HPDE6-E6E7 (cell line): Measurements from ENCODE around the gene LIPT1.
"Not testable (repeated sequence)": the region's sequence is repeated elsewhere in the genome, so short reads cannot be mapped to it uniquely, and the experiment has no call there.

ENCODE experiments used
- DNase-seq: peaks from one replicate; pipeline ENCODE4 v3.0.0; 2011; ENCODE audit warnings: missing footprints; ENCODE audit errors: extremely low spot score

LIPT1 gene

DNA sequence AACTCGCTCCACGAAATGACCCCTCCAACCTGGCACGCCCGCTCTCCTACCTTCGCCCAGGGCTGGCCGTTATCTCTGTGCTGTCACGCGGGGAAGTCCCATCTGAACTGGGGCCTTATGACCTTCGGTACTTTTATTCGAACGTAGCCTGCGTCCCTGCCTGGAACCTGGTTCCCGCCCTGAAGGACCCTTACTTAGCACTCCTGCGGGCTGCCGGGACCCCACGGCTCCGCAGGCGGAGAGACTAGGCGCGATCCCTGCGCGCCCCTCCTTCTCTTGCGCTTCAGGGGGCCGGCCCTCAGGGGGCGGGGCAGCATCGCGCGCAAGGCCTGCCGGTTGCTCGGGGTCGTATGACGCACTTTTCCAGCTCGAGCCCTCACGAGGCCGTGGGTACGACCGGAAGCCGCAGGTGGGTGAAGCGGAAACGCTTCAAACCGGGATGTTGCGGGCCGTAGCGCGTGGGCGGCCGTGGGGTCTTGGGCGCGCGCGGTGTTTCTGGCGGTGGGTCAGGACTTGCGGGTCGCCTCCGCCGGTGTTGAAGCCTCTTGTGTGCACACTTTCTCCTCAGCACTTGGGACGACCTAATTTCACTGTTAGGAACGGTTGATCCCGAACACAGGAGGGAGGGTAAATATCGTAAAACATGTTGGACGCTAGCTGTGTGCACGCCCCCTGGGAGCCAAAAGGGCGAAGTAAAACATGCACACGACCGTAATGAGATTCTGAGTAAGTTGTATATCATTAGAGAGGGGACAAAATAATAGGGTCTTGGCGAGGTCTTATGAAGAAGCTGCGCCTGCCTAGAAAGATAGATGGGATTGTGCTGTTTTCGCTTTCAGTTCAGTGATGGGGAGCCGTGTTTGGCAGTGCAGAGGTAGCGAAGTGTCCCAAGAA is at the start of gene LIPT1, which contains the start of gene TSGA10:
LIPT1 (plus strand) TSS at position 325 of the 894 bp plus-strand sequence. CDS start 6,991 bp downstream, outside the sequence.
TSGA10 (minus strand) TSS at position 300 of the 894 bp plus-strand sequence. CDS start 45,503 bp downstream, outside the sequence.
- DNase-seq, result peak; percentile 91

DNA sequence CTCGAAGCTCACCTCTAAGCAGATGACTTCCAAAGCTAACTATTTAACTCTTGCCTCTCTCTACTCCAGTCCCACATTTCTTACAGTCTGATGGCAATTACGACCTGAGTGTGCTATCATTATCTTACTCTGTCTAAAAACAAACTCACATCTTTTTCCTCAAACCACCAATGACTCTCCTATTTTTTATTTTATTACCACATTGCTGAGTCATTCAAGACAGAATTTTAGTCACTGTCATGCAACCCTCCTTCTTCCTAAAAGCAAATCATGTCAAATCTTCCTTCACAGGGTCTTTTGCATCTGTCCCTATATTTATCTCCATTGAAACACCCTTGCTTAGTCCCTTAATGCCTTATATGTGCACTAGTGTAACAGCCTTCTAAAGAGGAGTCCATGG is 47.9 kb upstream of the LIPT1 start:
- DNase-seq, result no peak

GRCh38 chr2:99111236-99111635 is 43.5 kb upstream of the LIPT1 start:
- no peak for DNase-seq

DNA sequence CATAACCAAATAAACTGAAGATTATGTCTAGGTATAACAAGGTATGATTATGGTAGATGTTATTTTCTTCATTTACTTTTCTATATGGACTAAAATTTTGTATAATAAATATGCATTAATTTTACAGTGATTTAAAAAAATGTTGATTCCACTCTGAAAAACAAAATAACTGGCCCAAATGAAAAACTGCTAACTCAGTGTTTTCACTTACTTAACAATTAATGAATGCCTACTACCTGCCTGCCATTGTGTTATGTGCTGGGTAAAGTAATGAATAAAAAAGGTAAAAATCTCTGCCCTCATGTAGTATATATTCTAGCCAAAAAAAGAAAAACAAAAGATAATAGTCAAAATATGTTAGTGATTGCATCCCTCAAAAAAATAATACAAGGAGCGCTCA is 42.8 kb upstream of the LIPT1 start:
- no peak for DNase-seq

DNA sequence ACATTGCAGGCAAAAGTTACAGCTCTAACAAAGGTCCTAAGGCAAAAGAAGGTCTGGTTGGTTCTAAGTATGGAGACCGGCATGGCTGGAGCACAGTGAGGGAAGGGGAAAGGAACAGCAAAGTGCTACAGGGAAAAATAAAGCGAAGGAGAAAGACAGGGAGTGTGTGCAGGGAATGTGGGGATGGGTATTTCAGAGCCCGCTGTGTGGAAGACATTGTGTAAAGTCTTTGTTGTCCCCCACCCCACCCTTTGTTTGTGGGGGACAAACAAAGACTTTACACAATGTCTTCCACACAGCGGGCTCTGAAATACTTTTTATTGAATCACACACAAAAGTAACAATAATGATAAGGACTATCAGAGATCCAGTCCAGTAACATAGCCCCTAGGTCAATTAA is 42.1 kb upstream of the LIPT1 start:
- DNase-seq, result no peak

- DNase-seq, result no peak
Observed at GRCh38 chr2:99127981-99128380, 26.8 kb upstream of the LIPT1 start.

DNA sequence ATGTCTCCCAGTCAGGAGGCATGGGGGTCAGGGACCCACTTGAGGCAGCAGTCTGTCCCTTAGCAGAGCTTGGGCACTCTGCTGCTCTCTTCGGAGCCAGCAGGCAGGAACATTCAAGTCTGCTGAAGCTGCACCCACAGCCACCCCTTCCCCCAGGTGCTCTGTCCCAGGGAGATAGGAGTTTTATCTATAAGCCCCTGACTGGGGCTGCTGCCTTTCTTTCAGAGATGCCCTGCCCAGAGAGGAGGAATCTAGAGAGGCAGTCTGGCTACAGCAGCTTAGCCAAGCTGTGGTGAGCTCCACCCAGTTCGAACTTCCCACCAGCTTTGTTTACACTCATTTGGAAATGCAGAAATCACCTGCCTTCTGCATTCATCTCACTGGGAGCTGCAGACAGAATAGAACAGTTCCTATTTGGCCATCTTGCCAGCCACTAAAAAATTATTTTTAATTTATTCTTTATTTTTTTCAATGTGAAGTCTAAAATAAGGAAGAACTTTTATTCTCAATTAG is 19.7 kb upstream of the LIPT1 start:
- not testable (repeated sequence) for DNase-seq

GRCh38 chr2:99139003-99139402 is 15.8 kb upstream of the LIPT1 start:
- DNase-seq, result no peak

GRCh38 chr2:99140056-99140859 is 14.5 kb upstream of the LIPT1 start:
- DNase-seq, result no peak

DNA sequence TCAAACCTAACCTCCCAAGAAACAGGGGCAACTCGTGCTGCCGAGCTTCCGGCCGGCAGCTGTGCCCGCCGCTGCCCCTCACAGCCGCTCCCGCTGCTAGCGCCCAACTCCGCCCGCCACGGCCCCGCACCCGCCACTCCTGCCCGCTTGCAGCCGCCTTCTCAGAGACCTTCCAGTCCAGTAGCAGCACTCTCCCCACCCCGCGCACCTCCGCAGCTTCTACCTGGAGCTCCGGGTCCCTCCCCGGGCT is 14.0 kb upstream of the LIPT1 start:
- no peak for DNase-seq

DNA sequence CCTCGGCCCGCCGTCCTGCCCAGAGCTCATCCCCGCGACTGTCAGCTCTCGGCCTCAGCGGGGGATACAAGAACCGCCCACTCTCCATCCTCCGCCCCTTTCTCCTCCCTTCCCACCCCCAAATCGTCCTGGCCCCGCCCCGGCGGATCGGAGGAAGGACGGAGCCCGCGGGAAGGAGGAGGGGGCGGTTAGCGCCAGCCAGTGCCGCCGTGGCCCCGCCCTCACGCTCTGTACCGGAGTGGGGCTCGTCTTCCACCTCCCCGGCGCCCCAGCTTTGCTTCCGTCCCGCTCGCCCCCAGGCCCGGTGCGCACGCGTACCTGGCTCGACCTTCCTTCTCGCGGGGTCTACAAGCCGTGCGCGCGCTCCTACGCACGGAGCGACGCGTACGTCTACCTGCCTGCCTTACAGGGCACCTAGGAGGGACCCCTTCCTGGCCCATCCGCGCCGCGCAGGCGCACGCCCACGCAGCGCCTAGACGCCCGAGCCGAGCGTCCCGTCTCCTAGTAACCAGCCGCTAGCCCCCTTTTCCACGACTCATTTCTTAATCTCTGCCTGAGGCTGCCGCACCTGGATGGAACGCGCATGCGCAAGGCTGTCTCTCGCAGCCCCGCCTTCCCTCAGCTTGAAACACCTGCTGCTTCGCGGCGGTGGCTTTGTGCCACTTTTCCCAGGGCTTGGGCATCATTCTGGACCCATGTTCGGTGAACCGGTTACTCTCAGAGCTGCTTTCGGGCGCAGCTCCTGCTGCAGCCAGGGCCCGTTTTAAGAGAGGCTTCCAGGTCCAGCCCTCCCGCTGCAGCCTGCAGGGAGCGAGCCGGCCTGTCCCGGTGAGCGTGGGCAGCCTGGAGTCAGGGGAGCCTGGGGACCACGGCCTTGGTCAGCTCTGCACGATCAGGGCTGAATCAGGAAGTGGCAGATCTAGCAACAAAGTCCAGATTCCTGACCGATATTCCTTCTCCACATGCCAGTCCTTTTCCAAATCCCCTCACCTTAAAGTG is 13.4 kb upstream of the LIPT1 start, which contains the start of gene C2orf15:
C2orf15 (plus strand) TSS at position 598 of the 999 bp plus-strand sequence. CDS start 8,852 bp downstream, outside the sequence.
- peak; percentile 82 for DNase-seq

DNA sequence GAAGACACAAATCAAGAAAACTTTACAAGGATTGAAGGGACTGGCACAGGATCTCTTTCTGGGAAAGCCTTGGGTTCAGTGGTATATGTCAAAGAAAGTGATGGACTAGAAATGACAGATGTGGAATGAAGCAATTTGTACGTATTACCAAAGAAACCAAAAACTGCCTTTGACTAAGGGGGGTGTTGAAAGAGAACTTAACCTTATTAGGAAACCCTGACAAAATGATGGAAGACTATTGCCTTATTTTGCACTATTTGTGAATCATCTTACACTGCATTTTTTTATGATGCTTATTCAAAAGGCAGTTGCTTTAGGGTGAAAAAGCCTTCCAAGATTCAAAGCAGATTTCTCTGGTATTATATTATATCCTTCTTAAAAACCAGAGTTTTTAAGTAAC is 4.1 kb upstream of the LIPT1 start:
- no peak for DNase-seq

DNA sequence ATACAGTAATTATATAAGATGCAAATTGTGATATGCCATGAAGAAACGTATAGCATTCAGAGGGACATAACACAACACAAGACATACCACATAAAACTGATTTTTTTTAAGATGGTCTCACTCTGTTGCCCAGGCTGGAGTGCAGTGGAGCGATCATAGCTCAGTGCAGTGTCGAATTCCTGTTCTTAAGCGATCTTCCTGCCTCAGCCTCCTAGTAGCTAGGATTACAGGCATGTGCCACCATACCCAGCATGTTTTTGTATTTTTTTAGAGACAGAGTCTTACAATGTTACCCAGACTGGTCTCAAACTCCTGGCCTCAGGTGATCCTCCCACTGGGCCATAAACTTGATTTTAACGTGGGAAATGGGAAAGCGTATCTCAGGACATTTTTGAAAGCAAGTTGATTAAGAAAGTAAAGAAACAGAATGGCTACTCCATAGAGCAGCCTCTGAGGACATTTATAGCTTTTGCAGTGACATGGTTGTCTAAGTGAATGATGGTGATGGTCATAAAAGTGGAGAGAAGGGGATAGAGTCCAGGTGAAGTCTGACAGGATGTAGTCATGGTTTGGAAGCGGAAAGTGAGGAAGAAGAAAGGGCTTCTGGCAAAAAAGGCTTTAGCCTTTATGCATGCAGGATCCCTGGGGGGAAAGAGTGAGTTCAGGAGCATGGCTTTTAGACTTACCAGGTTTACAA is 2.4 kb upstream of the LIPT1 start:
- DNase-seq, result no peak

GRCh38 chr2:99153921-99154604 is 704 bp upstream of the LIPT1 start:
- peak; percentile 10 for DNase-seq

DNA sequence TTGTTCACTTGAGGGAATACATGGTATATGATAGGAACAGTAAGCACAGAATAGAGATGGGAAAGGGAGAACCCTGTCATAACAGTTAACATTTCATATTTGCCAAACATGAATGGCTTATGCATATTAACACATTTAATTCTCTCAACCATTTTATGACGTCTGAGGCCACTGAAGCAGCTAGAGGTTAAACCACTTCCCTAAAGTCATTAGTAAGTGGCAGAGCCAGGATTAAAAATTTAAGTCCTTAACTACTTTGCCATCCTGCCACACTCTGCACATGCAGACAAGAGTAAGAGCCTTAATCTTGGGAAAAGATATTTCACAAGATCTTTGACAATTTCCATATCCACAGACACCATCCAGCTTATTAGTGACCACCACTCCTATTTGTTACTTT is 2.1 kb downstream of the LIPT1 start:
- DNase-seq, result no peak

DNA sequence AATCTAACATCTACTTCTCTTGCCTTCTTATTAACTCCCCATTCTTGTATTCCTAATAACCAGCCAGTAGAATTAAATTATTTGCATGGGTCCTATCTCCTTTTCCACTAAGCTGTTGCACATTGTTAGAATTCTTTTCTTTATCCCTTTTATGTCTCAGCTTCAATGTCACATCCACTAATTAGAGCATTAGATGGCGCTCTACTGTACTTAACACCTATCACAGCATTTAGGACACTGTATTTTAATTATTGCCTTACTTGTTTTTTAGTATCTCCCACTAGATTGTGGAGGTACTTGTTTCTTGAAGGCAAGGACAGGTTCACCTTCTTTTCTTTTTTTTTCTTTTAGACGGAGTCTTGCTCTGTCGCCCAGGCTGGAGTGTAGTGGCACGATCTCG is 3.8 kb downstream of the LIPT1 start:
- no peak for DNase-seq

DNA sequence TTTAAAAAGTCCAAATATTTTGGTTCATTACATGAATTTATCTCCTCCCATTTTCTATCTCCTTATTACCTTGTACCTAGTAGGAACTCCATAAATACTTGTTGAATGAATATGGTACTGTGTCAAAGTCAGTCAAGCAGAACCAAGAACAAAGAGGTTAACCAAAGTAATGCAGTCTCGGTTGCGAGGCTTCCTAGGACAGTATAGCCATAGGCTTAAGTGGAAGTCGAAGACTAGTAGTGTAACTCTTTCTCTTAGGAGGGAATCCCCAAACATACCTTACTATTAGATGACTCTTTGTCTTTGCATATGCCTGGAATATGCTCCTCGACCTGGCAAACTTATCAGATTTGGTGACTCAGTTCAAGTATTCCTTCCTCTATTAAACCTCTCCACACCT is 4.8 kb downstream of the LIPT1 start:
- DNase-seq, result no peak

- DNase-seq, result no peak
Observed at GRCh38 chr2:99166218-99166617, 11.5 kb downstream of the LIPT1 start.

DNA sequence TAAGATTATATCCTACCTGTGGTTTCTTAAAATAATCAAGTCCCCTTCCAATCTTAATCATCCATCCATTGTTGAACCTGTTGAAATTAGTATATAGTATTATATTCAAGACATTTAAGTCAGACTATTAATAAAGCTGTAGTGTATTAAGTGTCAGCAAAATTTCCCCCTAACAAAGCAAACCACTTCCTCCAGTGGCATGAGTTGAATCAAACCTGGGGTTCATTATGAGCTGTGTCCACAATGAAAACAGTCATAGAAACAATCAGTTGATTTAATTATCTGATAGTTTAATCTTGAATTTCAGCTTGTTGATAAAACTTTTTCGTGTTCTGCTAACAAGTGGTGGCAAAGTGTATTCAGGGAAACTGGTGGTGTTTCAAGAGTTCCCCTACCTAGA is 14.8 kb downstream of the LIPT1 start:
- no peak for DNase-seq
